ENCODE results near the gene BTN2A1.
A peak's percentile ranks its signal among the peaks of the same experiment; 100 is the strongest.
"Not testable (repeated sequence)": the region's sequence is repeated elsewhere in the genome, so short reads cannot be mapped to it uniquely, and the experiment has no call there.

Gene BTN2A1

GRCh38 chr6:26432627-26433201 is 25.0 kb upstream of the BTN2A1 start:
- no peak for DNase-seq (ENCODE audit: low read depth)

GRCh38 chr6:26433680-26434079 is 24.1 kb upstream of the BTN2A1 start:
- not testable (repeated sequence) for DNase-seq (ENCODE audit: low read depth)

- DNase-seq (ENCODE audit: low read depth) = no peak
These were observed 21.7 kb upstream of the BTN2A1 start for GRCh38 chr6:26436018-26436417.

GRCh38 chr6:26437550-26437949 is 20.2 kb upstream of the BTN2A1 start:
- no peak for DNase-seq (ENCODE audit: low read depth)

- no peak for DNase-seq (ENCODE audit: low read depth)
These were observed 19.8 kb upstream of the BTN2A1 start for GRCh38 chr6:26438000-26438399.

- no peak for DNase-seq (ENCODE audit: low read depth)
These were observed 18.3 kb upstream of the BTN2A1 start for GRCh38 chr6:26439151-26440125.

GRCh38 chr6:26440977-26441358 is 16.8 kb upstream of the BTN2A1 start:
- DNase-seq (ENCODE audit: low read depth) = no peak

- no peak for DNase-seq (ENCODE audit: low read depth)
These were observed 15.8 kb upstream of the BTN2A1 start for GRCh38 chr6:26441977-26442376.

- peak; percentile 28 for DNase-seq (ENCODE audit: low read depth)
These were observed 11.7 kb upstream of the BTN2A1 start for GRCh38 chr6:26445934-26446667.

GRCh38 chr6:26447257-26447656 is 10.5 kb upstream of the BTN2A1 start:
- DNase-seq (ENCODE audit: low read depth) = no peak

- no peak for DNase-seq (ENCODE audit: low read depth)
These were observed 7.5 kb upstream of the BTN2A1 start for GRCh38 chr6:26450240-26450639.

GRCh38 chr6:26452631-26453235 is 5.0 kb upstream of the BTN2A1 start:
- no peak for DNase-seq (ENCODE audit: low read depth)

GRCh38 chr6:26454631-26455030 is 3.1 kb upstream of the BTN2A1 start:
- DNase-seq (ENCODE audit: low read depth) = no peak

- DNase-seq (ENCODE audit: low read depth) = no peak
These were observed 2.3 kb upstream of the BTN2A1 start for GRCh38 chr6:26455357-26455970.

- DNase-seq (ENCODE audit: low read depth) = no peak
These were observed 420 bp upstream of the BTN2A1 start for GRCh38 chr6:26457264-26457805.

GRCh38 chr6:26459023-26459810 is 1.5 kb downstream of the BTN2A1 start:
- no peak for DNase-seq (ENCODE audit: low read depth)

GRCh38 chr6:26461353-26461752 is 3.6 kb downstream of the BTN2A1 start:
- DNase-seq (ENCODE audit: low read depth) = not testable (repeated sequence)

GRCh38 chr6:26464014-26464413 is 6.3 kb downstream of the BTN2A1 start:
- no peak for DNase-seq (ENCODE audit: low read depth)

GRCh38 chr6:26464416-26465131 is 6.8 kb downstream of the BTN2A1 start:
- DNase-seq (ENCODE audit: low read depth) = no peak

- no peak for DNase-seq (ENCODE audit: low read depth)
These were observed 8.0 kb downstream of the BTN2A1 start for GRCh38 chr6:26465776-26466175.

Measured in activated T-cell treated with anti-CD3 and anti-CD28 coated beads for 48 hours (primary cell).